PC-3 (cell line): ENCODE measurements around the gene ABCA5. TPM values are rescaled to one million over a fixed set of nuclear protein-coding genes. Genes with fewer than 3 reads are reported as not detected.

Experiments used
- ATAC-seq: fragments of 200-7000 bp; cut with Tn5 transposase; 2 replicates; pipeline ENCODE4 v1.9.1; 2020; ENCODE audit warnings: mild to moderate bottlenecking, moderate library complexity
- BruUV-seq: library from RNA; stranded (reverse); fragments of 400-500 nt; replicated peaks from 2 replicates; lab custom pipeline; 2021; lab: Mats Ljungman, UMichigan
- CTCF ChIA-PET: fragments of 300-600 bp; sonication (Branson Sonifier 250); formaldehyde crosslinking; loops from one replicate; lab custom pipeline; 2022; ENCODE audit warnings: antibody characterized with exemption; lab: Charles Lee
- POLR2A ChIA-PET: fragments of 300-600 bp; sonication (Branson Sonifier 250); formaldehyde crosslinking; loops from one replicate; lab custom pipeline; 2022; ENCODE audit warnings: antibody characterized with exemption; ENCODE audit not compliant: unreplicated experiment; lab: Charles Lee
- DNase-seq: peaks from one replicate; pipeline ENCODE4 v3.0.0-alpha.2; 2015
- H2AFZ ChIP-seq: fragments of 300-600 bp; sonication (generic); 2 replicates; pipeline ENCODE4 v1.6.0; 2016; ENCODE audit warnings: antibody characterized with exemption, low read length
- H3F3A ChIP-seq: fragments of 300-600 bp; sonication (generic); one replicate; pipeline ENCODE4 v1.6.0; 2017; ENCODE audit warnings: antibody characterized with exemption, low read length, control low read depth, mild to moderate bottlenecking; ENCODE audit not compliant: unreplicated experiment
- H3K27ac ChIP-seq: fragments of 300-600 bp; sonication (generic); 2 replicates; pipeline ENCODE4 v1.5.1; 2016; ENCODE audit warnings: mild to moderate bottlenecking, low read length
- H3K27me3 ChIP-seq: fragments of 300-600 bp; sonication (generic); 2 replicates; pipeline ENCODE4 v1.6.1; 2016; ENCODE audit warnings: low read length, mixed read lengths
- H3K36me3 ChIP-seq: fragments of 300-600 bp; sonication (generic); 2 replicates; pipeline ENCODE4 v1.6.1; 2016; ENCODE audit warnings: low read depth, mixed run types, low read length, mixed read lengths
- H3K4me1 ChIP-seq: fragments of 300-600 bp; sonication (generic); 2 replicates; pipeline ENCODE4 v1.5.1; 2016; ENCODE audit warnings: low read length; ENCODE audit not compliant: insufficient read depth
- H3K4me2 ChIP-seq: fragments of 300-600 bp; sonication (generic); 2 replicates; pipeline ENCODE4 v1.6.0; 2016; ENCODE audit warnings: low read length
- H3K4me3 ChIP-seq: fragments of 300-600 bp; sonication (generic); 2 replicates; pipeline ENCODE4 v1.5.1; 2016; ENCODE audit warnings: mild to moderate bottlenecking, low read length, mixed read lengths
- H3K79me2 ChIP-seq: fragments of 300-600 bp; sonication (generic); 2 replicates; pipeline ENCODE4 v1.6.1; 2017; ENCODE audit warnings: low read length, mixed read lengths
- H3K9ac ChIP-seq: fragments of 300-600 bp; sonication (generic); 2 replicates; pipeline ENCODE4 v1.6.0; 2016; ENCODE audit warnings: mild to moderate bottlenecking, low read length
- H3K9me2 ChIP-seq: fragments of 300-600 bp; sonication (generic); replicated peaks from 2 replicates; pipeline ENCODE4 v1.6.1; 2016; ENCODE audit warnings: mixed run types, low read length, mixed read lengths
- H3K9me3 ChIP-seq: fragments of 300-600 bp; sonication (generic); 2 replicates; pipeline ENCODE4 v1.6.1; 2016; ENCODE audit warnings: low read length, mixed read lengths
- H4K20me1 ChIP-seq: fragments of 300-600 bp; sonication (generic); 2 replicates; pipeline ENCODE4 v1.6.1; 2016; ENCODE audit warnings: low read length, mixed read lengths
- CTCF ChIP-seq: fragments of 300-600 bp; sonication (generic); conservative IDR thresholded peaks from 2 replicates; pipeline ENCODE4 v1.5.1; 2017; ENCODE audit warnings: antibody characterized with exemption, low read depth, mild to moderate bottlenecking, low read length
- EZH2 ChIP-seq: fragments of 300-600 bp; sonication (generic); IDR thresholded peaks from one replicate; pipeline ENCODE4 v1.6.1; 2017; ENCODE audit warnings: antibody characterized with exemption, mild to moderate bottlenecking, low read length; ENCODE audit not compliant: unreplicated experiment
- EZH2phosphoT487 ChIP-seq: fragments of 300-600 bp; sonication (generic); IDR thresholded peaks from 2 replicates; pipeline ENCODE4 v1.6.1; 2018; ENCODE audit warnings: mild to moderate bottlenecking, antibody characterized with exemption, low read length, borderline replicate concordance
- intact Hi-C: fragments of 100-400 bp; cut with micrococcal nuclease; formaldehyde crosslinking; loops from 2 replicates; pipeline ENCODE4 v1.9.0; 2023
- total RNA-seq: library from RNA; depleted of rRNA; stranded (reverse); fragments of >200 nt; gene quantifications from 2 replicates; pipeline ENCODE4 v1.2.3, GENCODE V29; 2014

The ABCA5 gene
- total RNA-seq, 1 experiment from 2014 or later, result 7.0 TPM

- BruUV-seq, result no TSS peak
- Histone ChIP-seq H3K27ac (no peak overlapping the region), H3K9me3 (0 out of 2 replicates have a peak, but pooled peaks cover under 1% of the 10 kb centered on the region), H3K36me3 (no peaks in the 10 kb centered on the region), H4K20me1 (no peaks in the 10 kb centered on the region), H3K79me2 (no peaks in the 10 kb centered on the region), H3F3A (no peaks in the 10 kb centered on the region), H3K4me3 (no peak overlapping the region), H3K9ac (no peak overlapping the region), H3K9me2 (no peaks in the 10 kb centered on the region), H3K4me2 (no peak overlapping the region), H3K27me3 (no peaks in the 10 kb centered on the region), H2AFZ (no peak overlapping the region), H3K4me1 (no peaks in the 10 kb centered on the region)
- ChIA-PET POLR2A (no interaction called here), CTCF (interaction anchor here (0.7 kb wide), 1 partner anchor 142 kb away, joined by 3 read pairs; no protein-coding TSS in a partner anchor)
- intact Hi-C loops, result no loop called here
- DNase-seq (no peak), ATAC-seq (no peak)
- TF ChIP-seq EZH2 (no peak), CTCF (no peak), EZH2phosphoT487 (no peak)
Observed at GRCh38 chr17:69227541-69227940, 99.4 kb downstream of the ABCA5 start.

DNA sequence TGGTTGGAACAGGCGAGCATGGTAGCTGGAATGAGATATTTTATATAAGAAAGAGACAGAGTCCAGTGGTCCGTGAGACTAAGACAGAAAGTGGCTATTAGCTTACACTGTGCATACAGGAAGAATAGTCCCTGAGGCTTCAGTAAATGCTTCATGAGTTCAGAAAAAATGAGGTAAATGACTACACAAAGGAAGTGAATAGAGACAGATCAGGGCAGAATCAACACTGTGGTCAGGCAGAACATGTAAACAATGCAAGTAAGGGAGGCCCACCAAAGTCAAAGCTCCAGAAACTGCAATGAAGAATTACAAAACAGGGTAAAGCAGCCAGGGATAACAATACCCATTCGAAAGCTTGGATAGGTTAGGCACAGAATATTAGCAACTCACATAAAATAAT is 103.1 kb downstream of the ABCA5 start:
- H3K36me3 ChIP-seq, result no peaks in the 10 kb centered on the region
- H4K20me1 ChIP-seq, result no peaks in the 10 kb centered on the region
- H3K4me3 ChIP-seq, result no peak overlapping the region
- H3K4me1 ChIP-seq, result no peaks in the 10 kb centered on the region
- no peak overlapping the region for H3K9ac ChIP-seq
- ChIA-PET CTCF (no interaction called here), POLR2A (no interaction called here)
- DNase-seq, result no peak
- intact Hi-C loops, result no loop called here
- H3K27ac ChIP-seq, result no peak overlapping the region
- H3K79me2 ChIP-seq, result no peaks in the 10 kb centered on the region
- H3K9me2 ChIP-seq, result no peaks in the 10 kb centered on the region
- no TSS peak for BruUV-seq
- H3K27me3 ChIP-seq, result no peaks in the 10 kb centered on the region
- ATAC-seq, result peak; percentile 18; the same call in 1 of the 2 replicates
- no peaks in the 10 kb centered on the region for H3F3A ChIP-seq
- no peaks in the 10 kb centered on the region for H3K9me3 ChIP-seq
- TF ChIP-seq CTCF (no peak), EZH2phosphoT487 (no peak), EZH2 (no peak)
- H2AFZ ChIP-seq, result no peak overlapping the region
- H3K4me2 ChIP-seq, result no peak overlapping the region

- Histone ChIP-seq H3F3A (no peaks in the 10 kb centered on the region), H3K4me1 (no peaks in the 10 kb centered on the region), H3K79me2 (no peaks in the 10 kb centered on the region), H3K9me3 (no peaks in the 10 kb centered on the region), H3K4me3 (no peak overlapping the region), H3K27ac (no peak overlapping the region), H3K27me3 (no peaks in the 10 kb centered on the region), H3K9me2 (no peaks in the 10 kb centered on the region), H3K4me2 (no peak overlapping the region), H2AFZ (no peak overlapping the region), H3K9ac (no peak overlapping the region), H3K36me3 (no peaks in the 10 kb centered on the region), H4K20me1 (no peaks in the 10 kb centered on the region)
- ChIA-PET POLR2A (no interaction called here), CTCF (no interaction called here)
- intact Hi-C loops, result no loop called here
- BruUV-seq, result no TSS peak
- TF ChIP-seq EZH2 (no peak), EZH2phosphoT487 (no peak), CTCF (no peak)
- ATAC-seq (no peak), DNase-seq (no peak)
Observed at GRCh38 chr17:69222707-69223258, 104.2 kb downstream of the ABCA5 start.
